ENCODE results near the gene SGCD. TPM values are rescaled to one million over a fixed set of nuclear protein-coding genes. Genes with fewer than 3 reads are reported as not detected.

Gene SGCD
- total and polyA plus RNA-seq, 9 of the 15 experiments (the other 6 are each of a cell fraction or from before 2014, with no cell fraction given): not detected

- no peaks in the 10 kb centered on the region for H3K9me3 ChIP-seq (replicated peaks; ENCODE audit: control insufficient read depth, insufficient read depth, low read depth, low read length)
- DNase-seq (ENCODE audit: extremely low read depth in 1 of 4, low spot score in 3 of 4) (no peak), ATAC-seq (no peak), FAIRE-seq (no peak)
- H3K9ac ChIP-seq (ENCODE audit: insufficient read depth in 1 of 2, low read depth in 2 of 2, low read length in 2 of 2): no peak overlapping the region
- no peaks in the 10 kb centered on the region for H3K36me3 ChIP-seq (ENCODE audit: control insufficient read depth, insufficient read depth, low read length)
- H3K9me1 ChIP-seq (ENCODE audit: control insufficient read depth, insufficient read depth, low read length): no peaks in the 10 kb centered on the region
- H3K4me2 ChIP-seq (ENCODE audit: insufficient read depth, low read length): no peak overlapping the region
- no peaks in the 10 kb centered on the region for H3K4me1 ChIP-seq (replicated peaks in 1 of 2; ENCODE audit: control insufficient read depth in 2 of 2, insufficient read depth in 2 of 2, low read length in 2 of 2)
- in situ Hi-C loops (cut with MboI): no loop called here
- no peak overlapping the region for H2AFZ ChIP-seq (ENCODE audit: low read depth, low read length)
- CTCF ChIA-PET (ENCODE audit: low intra/inter-chr PET ratio): no interaction called here
- intact Hi-C loops (cut with micrococcal nuclease): no loop called here
- H3K4me3 ChIP-seq: no peak overlapping the region
- no peak overlapping the region for H3K27ac ChIP-seq (ENCODE audit: extremely low read depth, low read depth, low read length)
- no peak for TF ChIP-seq TEAD2 (tag; IDR thresholded peaks at IDR 0.05)
- no peak for TF ChIP-seq SP2 (IDR thresholded peaks at IDR 0.05; ENCODE audit: extremely low read depth, low read depth, low read length, poor library complexity, severe bottlenecking)
- no peak for TF ChIP-seq NBN (IDR thresholded peaks at IDR 0.05; ENCODE audit: low read depth)
- TF ChIP-seq GABPA (tag; conservative IDR thresholded peaks at IDR 0.05; ENCODE audit: low read depth): no peak
- TF ChIP-seq ZNF311 (CRISPR knock-in tag; IDR thresholded peaks at IDR 0.05): no peak
- no peak for TF ChIP-seq ADNP (tag; IDR thresholded peaks at IDR 0.05)
- TF ChIP-seq, protein P1, sequence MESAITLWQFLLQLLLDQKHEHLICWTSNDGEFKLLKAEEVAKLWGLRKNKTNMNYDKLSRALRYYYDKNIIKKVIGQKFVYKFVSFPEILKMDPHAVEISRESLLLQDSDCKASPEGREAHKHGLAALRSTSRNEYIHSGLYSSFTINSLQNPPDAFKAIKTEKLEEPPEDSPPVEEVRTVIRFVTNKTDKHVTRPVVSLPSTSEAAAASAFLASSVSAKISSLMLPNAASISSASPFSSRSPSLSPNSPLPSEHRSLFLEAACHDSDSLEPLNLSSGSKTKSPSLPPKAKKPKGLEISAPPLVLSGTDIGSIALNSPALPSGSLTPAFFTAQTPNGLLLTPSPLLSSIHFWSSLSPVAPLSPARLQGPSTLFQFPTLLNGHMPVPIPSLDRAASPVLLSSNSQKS (CRISPR knock-in tag; IDR thresholded peaks at IDR 0.05): no peak
- TF ChIP-seq, protein P2, sequence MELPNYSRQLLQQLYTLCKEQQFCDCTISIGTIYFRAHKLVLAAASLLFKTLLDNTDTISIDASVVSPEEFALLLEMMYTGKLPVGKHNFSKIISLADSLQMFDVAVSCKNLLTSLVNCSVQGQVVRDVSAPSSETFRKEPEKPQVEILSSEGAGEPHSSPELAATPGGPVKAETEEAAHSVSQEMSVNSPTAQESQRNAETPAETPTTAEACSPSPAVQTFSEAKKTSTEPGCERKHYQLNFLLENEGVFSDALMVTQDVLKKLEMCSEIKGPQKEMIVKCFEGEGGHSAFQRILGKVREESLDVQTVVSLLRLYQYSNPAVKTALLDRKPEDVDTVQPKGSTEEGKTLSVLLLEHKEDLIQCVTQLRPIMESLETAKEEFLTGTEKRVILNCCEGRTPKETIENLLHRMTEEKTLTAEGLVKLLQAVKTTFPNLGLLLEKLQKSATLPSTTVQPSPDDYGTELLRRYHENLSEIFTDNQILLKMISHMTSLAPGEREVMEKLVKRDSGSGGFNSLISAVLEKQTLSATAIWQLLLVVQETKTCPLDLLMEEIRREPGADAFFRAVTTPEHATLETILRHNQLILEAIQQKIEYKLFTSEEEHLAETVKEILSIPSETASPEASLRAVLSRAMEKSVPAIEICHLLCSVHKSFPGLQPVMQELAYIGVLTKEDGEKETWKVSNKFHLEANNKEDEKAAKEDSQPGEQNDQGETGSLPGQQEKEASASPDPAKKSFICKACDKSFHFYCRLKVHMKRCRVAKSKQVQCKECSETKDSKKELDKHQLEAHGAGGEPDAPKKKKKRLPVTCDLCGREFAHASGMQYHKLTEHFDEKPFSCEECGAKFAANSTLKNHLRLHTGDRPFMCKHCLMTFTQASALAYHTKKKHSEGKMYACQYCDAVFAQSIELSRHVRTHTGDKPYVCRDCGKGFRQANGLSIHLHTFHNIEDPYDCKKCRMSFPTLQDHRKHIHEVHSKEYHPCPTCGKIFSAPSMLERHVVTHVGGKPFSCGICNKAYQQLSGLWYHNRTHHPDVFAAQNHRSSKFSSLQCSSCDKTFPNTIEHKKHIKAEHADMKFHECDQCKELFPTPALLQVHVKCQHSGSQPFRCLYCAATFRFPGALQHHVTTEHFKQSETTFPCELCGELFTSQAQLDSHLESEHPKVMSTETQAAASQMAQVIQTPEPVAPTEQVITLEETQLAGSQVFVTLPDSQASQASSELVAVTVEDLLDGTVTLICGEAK (IDR thresholded peaks at IDR 0.05): no peak
- TF ChIP-seq, protein P2 (CRISPR knock-in tag; IDR thresholded peaks at IDR 0.05): no peak
- TF ChIP-seq, protein P3, sequence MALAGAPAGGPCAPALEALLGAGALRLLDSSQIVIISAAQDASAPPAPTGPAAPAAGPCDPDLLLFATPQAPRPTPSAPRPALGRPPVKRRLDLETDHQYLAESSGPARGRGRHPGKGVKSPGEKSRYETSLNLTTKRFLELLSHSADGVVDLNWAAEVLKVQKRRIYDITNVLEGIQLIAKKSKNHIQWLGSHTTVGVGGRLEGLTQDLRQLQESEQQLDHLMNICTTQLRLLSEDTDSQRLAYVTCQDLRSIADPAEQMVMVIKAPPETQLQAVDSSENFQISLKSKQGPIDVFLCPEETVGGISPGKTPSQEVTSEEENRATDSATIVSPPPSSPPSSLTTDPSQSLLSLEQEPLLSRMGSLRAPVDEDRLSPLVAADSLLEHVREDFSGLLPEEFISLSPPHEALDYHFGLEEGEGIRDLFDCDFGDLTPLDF (CRISPR knock-in tag; IDR thresholded peaks at IDR 0.05): no peak
- TF ChIP-seq ZNF445 (CRISPR knock-in tag; IDR thresholded peaks at IDR 0.05; ENCODE audit: low read depth): no peak
- no peak for TF ChIP-seq ARHGAP35 (IDR thresholded peaks at IDR 0.05; ENCODE audit: partially characterized antibody)
- TF ChIP-seq PHF21A (IDR thresholded peaks at IDR 0.05; ENCODE audit: borderline replicate concordance, low read depth): no peak
- WGBS (ENCODE audit: insufficient coverage, low coverage, missing lambda C conversion rate): 0% methylated on average over 1 of the region's 1 CpG
- H3K79me2 ChIP-seq (ENCODE audit: control insufficient read depth, insufficient read depth, low read length): no peaks in the 10 kb centered on the region
- H4K20me1 ChIP-seq (replicated peaks; ENCODE audit: control insufficient read depth, insufficient read depth, low read length): no peaks in the 10 kb centered on the region
- no peaks in the 10 kb centered on the region for H3K27me3 ChIP-seq (ENCODE audit: control insufficient read depth in 2 of 2, insufficient read depth in 2 of 2, low read length in 2 of 2)
- POLR2A ChIA-PET: no interaction called here
- no TSS peak for BruUV-seq (replicated peaks)
Measured at GRCh38 chr5:156799171-156799570, 472.2 kb downstream of the SGCD start.
